ENCODE results near the gene AADACL4. TPM values are rescaled to one million over a fixed set of nuclear protein-coding genes. Genes with fewer than 3 reads are reported as not detected.

Gene AADACL4
- polyA plus RNA-seq, 1 donor (not counting 4 experiments of a cell fraction or from before 2014, with no cell fraction given), result not detected

DNA sequence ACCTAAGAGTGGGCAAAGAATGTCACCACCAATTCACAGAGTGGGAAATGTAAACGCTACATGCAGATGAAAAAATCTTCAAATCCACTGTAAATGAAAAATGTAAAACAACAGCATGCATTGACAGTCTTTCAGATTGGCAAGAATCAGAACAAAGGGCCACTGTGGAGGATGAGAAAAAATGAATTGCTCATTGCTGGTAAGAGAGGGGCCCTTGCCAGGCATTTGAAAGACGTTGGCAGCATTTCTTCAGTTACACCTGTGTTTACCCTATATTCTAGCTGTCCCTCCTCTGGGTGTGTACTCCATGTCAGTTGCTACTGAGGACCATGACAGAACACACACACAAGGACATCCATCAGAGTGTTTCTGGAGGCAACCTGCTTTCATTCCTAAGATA, 46.3 kb downstream of the AADACL4 start:
- H3K36me3 ChIP-seq (ENCODE audit: control insufficient read depth in 2 of 2, extremely low read depth in 1 of 2, insufficient read depth in 2 of 2, low read length in 2 of 2), result no peaks in the 10 kb centered on the region

GRCh38 chr1:12692967-12693782, 49.3 kb downstream of the AADACL4 start:
- FAIRE-seq (no peak), DNase-seq (ENCODE audit: low read depth, low spot score) (no peak)
- Histone ChIP-seq H3K27ac (ENCODE audit: control insufficient read depth, insufficient read depth, low read length) (no peak overlapping the region), H2AFZ (ENCODE audit: control insufficient read depth, low read length) (no peak overlapping the region), H3K27me3 (ENCODE audit: control insufficient read depth, extremely low read depth, insufficient read depth, low read length) (no peaks in the 10 kb centered on the region), H3K4me1 (ENCODE audit: control insufficient read depth, extremely low read depth, insufficient read depth, low read length) (no peaks in the 10 kb centered on the region), H3K4me3 (ENCODE audit: control insufficient read depth in 2 of 3, extremely low read depth in 1 of 3, insufficient read depth in 2 of 3, low read depth in 1 of 3, low read length in 3 of 3) (no peak overlapping the region), H4K20me1 (ENCODE audit: control insufficient read depth, extremely low read depth, insufficient read depth, low read length) (no peaks in the 10 kb centered on the region), H3K9me3 (ENCODE audit: control insufficient read depth, low read depth, low read length) (no peaks in the 10 kb centered on the region), H3K9ac (ENCODE audit: control insufficient read depth, extremely low read depth, insufficient read depth, low read length) (no peak overlapping the region), H3K9me1 (ENCODE audit: control insufficient read depth, extremely low read depth, insufficient read depth, low read length) (no peaks in the 10 kb centered on the region), H3K36me3 (ENCODE audit: control insufficient read depth in 2 of 2, extremely low read depth in 1 of 2, insufficient read depth in 2 of 2, low read length in 2 of 2) (no peaks in the 10 kb centered on the region), H3K79me2 (ENCODE audit: control insufficient read depth, insufficient read depth, low read length) (no peaks in the 10 kb centered on the region), H3K4me2 (ENCODE audit: control insufficient read depth, extremely low read depth, insufficient read depth, low read depth, low read length) (no peak overlapping the region)
- TF ChIP-seq CTCF (optimal IDR thresholded peaks at IDR 0.05 in 1 of 3, IDR thresholded peaks at IDR 0.05 in 1 of 3, conservative IDR thresholded peaks at IDR 0.05 in 1 of 3; ENCODE audit: extremely low read depth in 1 of 3, insufficient read depth in 2 of 3, low read length in 3 of 3), result no peak
- no peak for TF ChIP-seq EZH2 (IDR thresholded peaks at IDR 0.05; ENCODE audit: low read length)
- dilution Hi-C loops (cut with MboI; ENCODE audit: extremely low pct_ligation_motif_present, low sequenced_read_pairs), result no loop called here

More for the DNA sequence above, 46.3 kb downstream of the AADACL4 start:
- Histone ChIP-seq H3K4me3 (ENCODE audit: control insufficient read depth in 2 of 3, extremely low read depth in 1 of 3, insufficient read depth in 2 of 3, low read depth in 1 of 3, low read length in 3 of 3) (no peak overlapping the region), H3K9me3 (ENCODE audit: control insufficient read depth, low read depth, low read length) (no peaks in the 10 kb centered on the region), H2AFZ (ENCODE audit: control insufficient read depth, low read length) (no peak overlapping the region), H4K20me1 (ENCODE audit: control insufficient read depth, extremely low read depth, insufficient read depth, low read length) (no peaks in the 10 kb centered on the region), H3K4me2 (ENCODE audit: control insufficient read depth, extremely low read depth, insufficient read depth, low read depth, low read length) (no peak overlapping the region), H3K79me2 (ENCODE audit: control insufficient read depth, insufficient read depth, low read length) (no peaks in the 10 kb centered on the region), H3K9me1 (ENCODE audit: control insufficient read depth, extremely low read depth, insufficient read depth, low read length) (no peaks in the 10 kb centered on the region), H3K9ac (ENCODE audit: control insufficient read depth, extremely low read depth, insufficient read depth, low read length) (no peak overlapping the region), H3K27me3 (ENCODE audit: control insufficient read depth, extremely low read depth, insufficient read depth, low read length) (no peaks in the 10 kb centered on the region), H3K27ac (ENCODE audit: control insufficient read depth, insufficient read depth, low read length) (no peak overlapping the region), H3K4me1 (ENCODE audit: control insufficient read depth, extremely low read depth, insufficient read depth, low read length) (no peaks in the 10 kb centered on the region)
- DNase-seq (ENCODE audit: low read depth, low spot score) (no peak), FAIRE-seq (no peak)
- dilution Hi-C loops (cut with MboI; ENCODE audit: extremely low pct_ligation_motif_present, low sequenced_read_pairs), result no loop called here
- TF ChIP-seq CTCF (optimal IDR thresholded peaks at IDR 0.05 in 1 of 3, IDR thresholded peaks at IDR 0.05 in 1 of 3, conservative IDR thresholded peaks at IDR 0.05 in 1 of 3; ENCODE audit: extremely low read depth in 1 of 3, insufficient read depth in 2 of 3, low read length in 3 of 3), result no peak

All from keratinocyte (primary cell).